Neuron (in vitro differentiated cells): ENCODE results near the gene CCDC7.
"Not testable (repeated sequence)": the region's sequence is repeated elsewhere in the genome, so short reads cannot be mapped to it uniquely, and the experiment has no call there.

Experiments
- H2AFZ ChIP-seq: one replicate; pipeline ENCODE4 v1.6.1; 2013; ENCODE audit warnings: low read depth, mild to moderate bottlenecking, inconsistent platforms, low read length, moderate library complexity
- H3K27me3 ChIP-seq: one replicate; pipeline ENCODE4 v1.6.1; 2013; ENCODE audit warnings: low read length; ENCODE audit not compliant: insufficient read depth
- H3K36me3 ChIP-seq: one replicate; pipeline ENCODE4 v1.6.1; 2013; ENCODE audit warnings: low read length; ENCODE audit not compliant: insufficient read depth
- H3K4me1 ChIP-seq: one replicate; pipeline ENCODE4 v1.6.1; 2013; ENCODE audit warnings: low read length; ENCODE audit not compliant: insufficient read depth
- H3K4me3 ChIP-seq: 2 replicates; pipeline ENCODE4 v1.5.1; 2013; ENCODE audit warnings: mild to moderate bottlenecking, low read length, moderate library complexity
- H3K9me3 ChIP-seq: one replicate; pipeline ENCODE4 v1.6.1; 2013; ENCODE audit warnings: low read length

CCDC7 gene

GRCh38 chr10:32538256-32538655, 92.3 kb downstream of the CCDC7 start:
- no peaks in the 10 kb centered on the region for H3K36me3 ChIP-seq
- no peak overlapping the region for H3K4me3 ChIP-seq
- no peaks in the 10 kb centered on the region for H3K4me1 ChIP-seq
- H3K27me3 ChIP-seq = no peaks in the 10 kb centered on the region
- H3K9me3 ChIP-seq = peaks cover 3% of the 10 kb centered on the region
- H2AFZ ChIP-seq = no peak overlapping the region

- H3K9me3 ChIP-seq = peaks cover 1% of the 10 kb centered on the region
- no peak overlapping the region for H2AFZ ChIP-seq
- H3K4me1 ChIP-seq = no peaks in the 10 kb centered on the region
- no peaks in the 10 kb centered on the region for H3K36me3 ChIP-seq
- no peak overlapping the region for H3K4me3 ChIP-seq
- no peaks in the 10 kb centered on the region for H3K27me3 ChIP-seq
These were observed 94.9 kb downstream of the CCDC7 start for GRCh38 chr10:32540691-32541470.

- H3K27me3 ChIP-seq = no peaks in the 10 kb centered on the region
- no peaks in the 10 kb centered on the region for H3K36me3 ChIP-seq
- H3K9me3 ChIP-seq = no peaks in the 10 kb centered on the region
- H3K4me1 ChIP-seq = no peaks in the 10 kb centered on the region
- H3K4me3 ChIP-seq = no peak overlapping the region
- H2AFZ ChIP-seq = no peak overlapping the region
These were observed 102.3 kb downstream of the CCDC7 start for GRCh38 chr10:32548208-32548607.

- Histone ChIP-seq H3K36me3 (no peaks in the 10 kb centered on the region), H3K4me1 (no peaks in the 10 kb centered on the region), H3K27me3 (no peaks in the 10 kb centered on the region), H3K4me3 (no peak overlapping the region), H3K9me3 (no peaks in the 10 kb centered on the region), H2AFZ (no peak overlapping the region)
These were observed 110.9 kb downstream of the CCDC7 start for GRCh38 chr10:32556783-32557395.

- not testable (repeated sequence) for H3K9me3 ChIP-seq, H3K4me3 ChIP-seq, H3K27me3 ChIP-seq, H3K4me1 ChIP-seq, H3K36me3 ChIP-seq, H2AFZ ChIP-seq
These were observed 116.8 kb downstream of the CCDC7 start for GRCh38 chr10:32562695-32563094.

GRCh38 chr10:32577448-32577847, 131.5 kb downstream of the CCDC7 start:
- Histone ChIP-seq H3K27me3 (no peaks in the 10 kb centered on the region), H3K4me3 (no peak overlapping the region), H3K4me1 (no peaks in the 10 kb centered on the region), H2AFZ (no peak overlapping the region), H3K9me3 (no peaks in the 10 kb centered on the region), H3K36me3 (no peaks in the 10 kb centered on the region)

- Histone ChIP-seq H3K4me1 (no peaks in the 10 kb centered on the region), H3K4me3 (no peak overlapping the region), H3K36me3 (no peaks in the 10 kb centered on the region), H2AFZ (no peak overlapping the region), H3K9me3 (no peaks in the 10 kb centered on the region), H3K27me3 (no peaks in the 10 kb centered on the region)
These were observed 137.0 kb downstream of the CCDC7 start for GRCh38 chr10:32582946-32583345.

- H3K9me3 ChIP-seq, H3K4me1 ChIP-seq, H3K4me3 ChIP-seq, H2AFZ ChIP-seq, H3K27me3 ChIP-seq, H3K36me3 ChIP-seq: not testable (repeated sequence)
These were observed 152.1 kb downstream of the CCDC7 start for GRCh38 chr10:32598022-32598421.

- Histone ChIP-seq H3K4me3 (no peak overlapping the region), H3K9me3 (peaks cover 8% of the 10 kb centered on the region), H2AFZ (no peak overlapping the region), H3K4me1 (no peaks in the 10 kb centered on the region), H3K27me3 (no peaks in the 10 kb centered on the region), H3K36me3 (no peaks in the 10 kb centered on the region)
These were observed 154.4 kb downstream of the CCDC7 start for GRCh38 chr10:32600317-32600716.

- H3K36me3 ChIP-seq, H3K9me3 ChIP-seq, H2AFZ ChIP-seq, H3K27me3 ChIP-seq, H3K4me1 ChIP-seq, H3K4me3 ChIP-seq: not testable (repeated sequence)
These were observed 155.6 kb downstream of the CCDC7 start for GRCh38 chr10:32601562-32601961.

GRCh38 chr10:32605787-32606186, 159.8 kb downstream of the CCDC7 start:
- Histone ChIP-seq H3K36me3 (no peaks in the 10 kb centered on the region), H3K27me3 (no peaks in the 10 kb centered on the region), H2AFZ (no peak overlapping the region), H3K4me1 (peaks cover 2% of the 10 kb centered on the region), H3K9me3 (peaks cover 4% of the 10 kb centered on the region), H3K4me3 (no peak overlapping the region)

GRCh38 chr10:32610543-32610942, 164.6 kb downstream of the CCDC7 start:
- H3K9me3 ChIP-seq, H3K36me3 ChIP-seq, H3K4me1 ChIP-seq, H3K4me3 ChIP-seq, H3K27me3 ChIP-seq, H2AFZ ChIP-seq: not testable (repeated sequence)

GRCh38 chr10:32616438-32616837, 170.5 kb downstream of the CCDC7 start:
- H3K36me3 ChIP-seq = no peaks in the 10 kb centered on the region
- no peaks in the 10 kb centered on the region for H3K9me3 ChIP-seq
- no peaks in the 10 kb centered on the region for H3K4me1 ChIP-seq
- no peak overlapping the region for H2AFZ ChIP-seq
- no peak overlapping the region for H3K4me3 ChIP-seq
- no peaks in the 10 kb centered on the region for H3K27me3 ChIP-seq

- Histone ChIP-seq H3K9me3 (no peaks in the 10 kb centered on the region), H2AFZ (no peak overlapping the region), H3K4me1 (no peaks in the 10 kb centered on the region), H3K4me3 (no peak overlapping the region), H3K36me3 (no peaks in the 10 kb centered on the region), H3K27me3 (no peaks in the 10 kb centered on the region)
These were observed 172.5 kb downstream of the CCDC7 start for GRCh38 chr10:32618482-32618881.
